ENCODE measurements around the gene EIF5. TPM values are rescaled to one million over a fixed set of nuclear protein-coding genes. Genes with fewer than 3 reads are reported as not detected.

Gene EIF5
- total RNA-seq, 1 experiment from 2014 or later: 356 TPM

DNA sequence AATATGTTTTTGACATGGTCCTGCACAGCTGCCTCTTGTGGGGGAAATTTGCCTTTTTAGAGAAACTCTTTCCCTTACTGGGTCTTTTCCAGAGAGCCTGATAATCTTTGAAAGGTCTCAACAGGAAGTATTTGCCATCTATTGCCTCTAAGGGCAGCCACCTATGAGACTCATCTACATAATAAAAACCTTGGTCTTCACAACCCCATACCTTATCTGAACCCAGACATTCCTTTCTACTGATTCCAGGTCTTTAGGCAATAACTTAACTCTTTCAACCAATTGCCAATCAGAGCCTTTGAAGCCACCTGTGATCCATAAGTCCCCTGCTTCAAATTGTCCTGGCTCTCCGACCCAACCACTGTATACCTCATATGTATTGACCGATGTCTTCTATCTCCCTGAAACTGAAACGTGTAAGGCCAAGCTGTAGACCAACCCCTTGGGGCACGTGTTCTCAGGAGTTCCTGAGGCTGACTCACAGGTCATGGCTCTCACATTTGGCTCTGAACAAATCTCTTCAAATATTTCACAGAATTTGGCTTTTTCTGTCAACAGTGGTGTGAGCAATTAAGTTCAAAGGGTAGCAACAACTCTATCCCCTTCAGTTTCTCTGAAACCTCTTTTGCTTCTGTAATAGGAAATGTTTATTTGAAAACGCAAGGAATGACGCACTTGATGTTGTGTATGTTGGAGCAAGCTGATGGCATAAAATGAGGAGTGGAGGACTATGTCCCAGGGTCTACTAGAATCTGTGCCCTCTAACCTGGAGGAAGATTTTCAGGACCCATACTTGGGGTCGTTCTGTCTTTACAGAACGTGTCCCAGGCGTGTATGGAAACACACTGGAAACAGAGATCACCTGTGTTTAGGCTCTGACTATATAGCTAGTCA lies 49.2 kb upstream of the EIF5 start:
- Mint-ChIP-seq H3K27ac (peak overlapping the region in 1 of 3 experiments; percentile 8; a peak in 1 of 7 replicates), H3K9me3 (peaks cover 3 to 7% of the 10 kb centered on the region in 2 experiments), H3K27me3 (ENCODE audit: low read depth) (peaks cover 14% of the 10 kb centered on the region), H3K4me3 (no peak overlapping the region; a peak in 1 of 5 replicates), H3K36me3 (ENCODE audit: insufficient read depth in 1 of 3, low read depth in 3 of 3) (no peaks in the 10 kb centered on the region; a peak in 1 of 7 replicates), H3K4me1 (peaks cover 44% of the 10 kb centered on the region in 2 experiments)
- H4K8ac ChIP-seq (replicated peaks; ENCODE audit: insufficient read length, low read depth, low read length): no peak overlapping the region
- no peak overlapping the region for H3T11ph ChIP-seq (ENCODE audit: low read length)
- H2AK5ac ChIP-seq (ENCODE audit: insufficient read length, low read length): no peak overlapping the region
- H3K23me2 ChIP-seq (ENCODE audit: insufficient read length, low read depth, low read length, poor library complexity, severe bottlenecking): no peaks in the 10 kb centered on the region
- no peak overlapping the region for H2AFZ ChIP-seq (ENCODE audit: low read length)
- H3K4me2 ChIP-seq (ENCODE audit: insufficient read depth, insufficient read length, low read length): no peak overlapping the region
- H2BK12ac ChIP-seq (ENCODE audit: insufficient read length, low read depth, low read length): no peak overlapping the region
- no peak overlapping the region for H2BK15ac ChIP-seq (ENCODE audit: low read depth, low read length)
- no peak overlapping the region for H3K23ac ChIP-seq (ENCODE audit: insufficient read length, low read depth, low read length)
- H3K9ac ChIP-seq (ENCODE audit: extremely low read depth, insufficient read length, low read length): no peak overlapping the region
- no peaks in the 10 kb centered on the region for H3K9me3 ChIP-seq (ENCODE audit: control insufficient read depth, low read depth, low read length)
- H2BK120ac ChIP-seq (ENCODE audit: low read depth, low read length, poor library complexity, severe bottlenecking): no peak overlapping the region
- no peak overlapping the region for H3K56ac ChIP-seq (ENCODE audit: insufficient read length, low read depth, low read length)
- peaks cover 11% of the 10 kb centered on the region for H3K4me1 ChIP-seq (ENCODE audit: insufficient read depth, low read length)
- no peaks in the 10 kb centered on the region for H3K79me2 ChIP-seq (ENCODE audit: insufficient read depth, low read length)
- H2BK5ac ChIP-seq (ENCODE audit: insufficient read length, low read length): no peak overlapping the region
- WGBS (ENCODE audit: extremely low coverage, insufficient read length, low lambda C conversion rate): no CpG with 5 or more reads among the region's 9 CpGs
- TF ChIP-seq, protein P1, sequence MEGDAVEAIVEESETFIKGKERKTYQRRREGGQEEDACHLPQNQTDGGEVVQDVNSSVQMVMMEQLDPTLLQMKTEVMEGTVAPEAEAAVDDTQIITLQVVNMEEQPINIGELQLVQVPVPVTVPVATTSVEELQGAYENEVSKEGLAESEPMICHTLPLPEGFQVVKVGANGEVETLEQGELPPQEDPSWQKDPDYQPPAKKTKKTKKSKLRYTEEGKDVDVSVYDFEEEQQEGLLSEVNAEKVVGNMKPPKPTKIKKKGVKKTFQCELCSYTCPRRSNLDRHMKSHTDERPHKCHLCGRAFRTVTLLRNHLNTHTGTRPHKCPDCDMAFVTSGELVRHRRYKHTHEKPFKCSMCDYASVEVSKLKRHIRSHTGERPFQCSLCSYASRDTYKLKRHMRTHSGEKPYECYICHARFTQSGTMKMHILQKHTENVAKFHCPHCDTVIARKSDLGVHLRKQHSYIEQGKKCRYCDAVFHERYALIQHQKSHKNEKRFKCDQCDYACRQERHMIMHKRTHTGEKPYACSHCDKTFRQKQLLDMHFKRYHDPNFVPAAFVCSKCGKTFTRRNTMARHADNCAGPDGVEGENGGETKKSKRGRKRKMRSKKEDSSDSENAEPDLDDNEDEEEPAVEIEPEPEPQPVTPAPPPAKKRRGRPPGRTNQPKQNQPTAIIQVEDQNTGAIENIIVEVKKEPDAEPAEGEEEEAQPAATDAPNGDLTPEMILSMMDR (conservative IDR thresholded peaks at IDR 0.05): no peak
- H4K91ac ChIP-seq (ENCODE audit: insufficient read length, low read depth, low read length): no peak overlapping the region
- no peak overlapping the region for H2BK20ac ChIP-seq (ENCODE audit: low read depth, low read length, poor library complexity, severe bottlenecking)
- no peak overlapping the region for H3K4ac ChIP-seq (ENCODE audit: low read depth, low read length)
- H3K18ac ChIP-seq (ENCODE audit: insufficient read length, low read depth, low read length): no peak overlapping the region
- H4K20me1 ChIP-seq (ENCODE audit: control insufficient read depth, insufficient read depth, insufficient read length): no peaks in the 10 kb centered on the region
- DNase-seq: no peak
- H3K27me3 ChIP-seq (ENCODE audit: insufficient read depth, low read length): no peaks in the 10 kb centered on the region; the same call in 1 of the 2 replicates
- no peak overlapping the region for H3K14ac ChIP-seq (ENCODE audit: insufficient read depth, low read length)
- H3K27ac ChIP-seq (ENCODE audit: insufficient read length, low read depth, low read length): no peak overlapping the region
- no peak overlapping the region for H4K5ac ChIP-seq (ENCODE audit: insufficient read length, low read depth, low read length)
- no peaks in the 10 kb centered on the region for H3K79me1 ChIP-seq (ENCODE audit: insufficient read depth, low read depth, low read length, poor library complexity, severe bottlenecking)

Data from H9 (cell line).